Choroid plexus epithelial cell (primary cell): ENCODE data around the gene ZNF599.
"Not testable (repeated sequence)": the region's sequence is repeated elsewhere in the genome, so short reads cannot be mapped to it uniquely, and the experiment has no call there.

Source experiments
- DNase-seq: peaks from one replicate; pipeline ENCODE4 v3.0.0-alpha.2; 2010; ENCODE audit warnings: low read depth
- H3K4me3 ChIP-seq: 2 replicates; pipeline ENCODE4 v1.5.1; 2011; ENCODE audit warnings: low read depth, mild to moderate bottlenecking, control low read depth, low read length, moderate library complexity
- TF ChIP-seq, protein P1 (sequence below): conservative IDR thresholded peaks from 2 replicates; pipeline ENCODE4 v1.5.1; 2011; ENCODE audit warnings: low read depth, mild to moderate bottlenecking, control low read depth, inconsistent platforms, low read length, moderate library complexity

The ZNF599 gene

DNA sequence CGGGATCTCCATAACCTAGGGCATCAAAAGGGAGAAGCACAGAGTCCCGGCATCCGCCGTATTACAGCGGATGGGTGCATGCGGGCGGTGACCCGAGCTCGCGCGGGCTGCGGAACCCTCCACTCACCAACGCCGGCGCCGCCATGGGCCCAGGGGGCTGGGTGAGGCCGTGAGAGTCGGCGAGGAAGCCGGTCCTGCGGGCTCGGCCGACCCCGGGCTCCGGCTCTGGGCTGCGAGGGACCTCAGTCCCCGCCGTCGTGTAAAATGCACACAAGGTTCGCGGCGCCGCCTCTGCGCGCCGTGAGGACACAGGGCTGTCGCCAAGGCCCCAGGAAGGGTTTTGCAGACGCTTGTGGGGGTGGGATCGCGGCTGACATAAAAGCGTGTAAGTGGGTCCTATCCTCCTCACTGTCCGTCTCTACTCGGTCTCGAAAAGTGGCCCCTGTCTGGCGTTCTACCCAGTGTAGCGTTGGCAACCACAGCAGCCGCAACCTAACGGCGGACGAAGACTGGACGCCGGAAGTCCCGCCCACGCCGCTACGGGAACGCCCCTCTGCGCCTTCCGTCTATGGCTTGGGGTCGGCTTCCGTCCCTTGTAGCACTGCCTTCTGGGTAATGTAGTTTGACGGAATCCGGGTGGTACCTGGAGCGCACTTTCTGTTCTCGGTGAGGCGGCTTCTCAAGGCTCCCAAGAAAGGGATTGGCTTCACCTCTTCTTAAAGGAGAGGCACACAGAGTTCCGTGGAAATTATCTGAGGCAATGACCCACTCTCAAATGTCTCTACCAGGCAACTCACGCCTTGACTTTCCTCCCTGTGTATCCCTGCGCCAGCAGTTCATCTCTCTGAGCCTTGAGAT, at the start of gene ZNF599:
TSS of gene ZNF599 (minus strand) at position 519 of the 858 bp plus-strand sequence. CDS start at position 145, 374 bp downstream.
- peak; percentile 93 for DNase-seq
- TF ChIP-seq, protein P1, sequence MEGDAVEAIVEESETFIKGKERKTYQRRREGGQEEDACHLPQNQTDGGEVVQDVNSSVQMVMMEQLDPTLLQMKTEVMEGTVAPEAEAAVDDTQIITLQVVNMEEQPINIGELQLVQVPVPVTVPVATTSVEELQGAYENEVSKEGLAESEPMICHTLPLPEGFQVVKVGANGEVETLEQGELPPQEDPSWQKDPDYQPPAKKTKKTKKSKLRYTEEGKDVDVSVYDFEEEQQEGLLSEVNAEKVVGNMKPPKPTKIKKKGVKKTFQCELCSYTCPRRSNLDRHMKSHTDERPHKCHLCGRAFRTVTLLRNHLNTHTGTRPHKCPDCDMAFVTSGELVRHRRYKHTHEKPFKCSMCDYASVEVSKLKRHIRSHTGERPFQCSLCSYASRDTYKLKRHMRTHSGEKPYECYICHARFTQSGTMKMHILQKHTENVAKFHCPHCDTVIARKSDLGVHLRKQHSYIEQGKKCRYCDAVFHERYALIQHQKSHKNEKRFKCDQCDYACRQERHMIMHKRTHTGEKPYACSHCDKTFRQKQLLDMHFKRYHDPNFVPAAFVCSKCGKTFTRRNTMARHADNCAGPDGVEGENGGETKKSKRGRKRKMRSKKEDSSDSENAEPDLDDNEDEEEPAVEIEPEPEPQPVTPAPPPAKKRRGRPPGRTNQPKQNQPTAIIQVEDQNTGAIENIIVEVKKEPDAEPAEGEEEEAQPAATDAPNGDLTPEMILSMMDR = no peak
- peak within 1 kb of the TSS; percentile 87 for H3K4me3 ChIP-seq

DNA sequence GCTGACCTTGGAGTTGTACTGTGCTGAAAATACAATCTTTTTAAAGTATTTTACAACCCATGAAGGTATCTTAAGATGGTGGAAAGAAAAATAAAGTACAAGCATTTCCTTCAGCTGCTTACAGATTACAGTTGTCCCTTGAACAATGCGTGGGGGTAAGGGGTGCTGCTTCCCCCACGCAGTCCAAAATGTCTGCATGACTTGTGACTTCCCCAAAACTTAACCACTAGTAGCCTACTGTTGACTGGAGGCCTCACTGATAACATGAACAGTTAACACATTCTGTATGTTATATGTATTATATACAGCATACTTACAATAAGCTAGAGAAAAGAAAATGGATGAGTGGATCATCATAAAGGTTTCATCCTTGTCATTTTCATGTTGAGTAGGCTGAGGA, 45.3 kb upstream of the ZNF599 start:
- H3K4me3 ChIP-seq = no peak overlapping the region
- TF ChIP-seq, protein P1 = no peak
- no peak for DNase-seq

DNA sequence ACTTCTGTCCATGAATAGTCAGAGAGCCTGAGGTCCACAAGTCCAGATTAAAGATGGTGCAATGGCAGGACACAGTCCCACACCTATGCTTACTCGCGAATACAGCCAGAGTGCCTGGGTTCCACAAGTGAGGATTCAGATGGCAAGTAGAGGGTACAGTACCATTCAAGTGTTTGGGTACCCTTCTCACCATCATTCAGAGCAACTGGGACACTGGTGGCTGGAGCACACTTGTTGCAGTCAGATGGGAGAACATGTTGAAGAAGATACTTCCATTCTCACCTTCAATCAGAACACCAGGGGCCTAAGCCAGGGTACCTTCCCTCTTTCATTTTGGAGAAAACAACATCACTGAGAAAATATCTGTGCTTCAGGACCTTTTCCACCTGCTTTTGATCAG, 43.7 kb upstream of the ZNF599 start:
- TF ChIP-seq, protein P1 = no peak
- H3K4me3 ChIP-seq = no peak overlapping the region
- no peak for DNase-seq

DNA sequence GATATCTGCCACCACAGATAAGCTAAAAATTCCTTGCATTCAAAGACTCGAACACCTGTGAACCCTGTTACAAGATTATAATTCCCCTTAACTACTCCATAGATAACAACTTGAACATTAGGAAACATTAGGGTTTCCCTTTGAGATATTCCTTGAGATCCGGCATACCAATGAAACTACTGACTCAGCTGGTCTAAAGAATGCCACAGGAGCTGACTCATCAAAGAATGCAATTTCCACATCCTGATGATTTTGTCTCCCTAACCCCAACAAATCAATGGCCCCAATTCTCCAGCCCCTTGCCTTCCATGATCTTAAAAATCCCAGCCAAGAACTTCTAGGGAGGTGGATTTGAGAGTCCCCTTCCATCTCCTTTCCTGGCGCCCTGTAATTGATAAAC, 35.6 kb upstream of the ZNF599 start:
- DNase-seq = peak; percentile 72
- no peak overlapping the region for H3K4me3 ChIP-seq

DNA sequence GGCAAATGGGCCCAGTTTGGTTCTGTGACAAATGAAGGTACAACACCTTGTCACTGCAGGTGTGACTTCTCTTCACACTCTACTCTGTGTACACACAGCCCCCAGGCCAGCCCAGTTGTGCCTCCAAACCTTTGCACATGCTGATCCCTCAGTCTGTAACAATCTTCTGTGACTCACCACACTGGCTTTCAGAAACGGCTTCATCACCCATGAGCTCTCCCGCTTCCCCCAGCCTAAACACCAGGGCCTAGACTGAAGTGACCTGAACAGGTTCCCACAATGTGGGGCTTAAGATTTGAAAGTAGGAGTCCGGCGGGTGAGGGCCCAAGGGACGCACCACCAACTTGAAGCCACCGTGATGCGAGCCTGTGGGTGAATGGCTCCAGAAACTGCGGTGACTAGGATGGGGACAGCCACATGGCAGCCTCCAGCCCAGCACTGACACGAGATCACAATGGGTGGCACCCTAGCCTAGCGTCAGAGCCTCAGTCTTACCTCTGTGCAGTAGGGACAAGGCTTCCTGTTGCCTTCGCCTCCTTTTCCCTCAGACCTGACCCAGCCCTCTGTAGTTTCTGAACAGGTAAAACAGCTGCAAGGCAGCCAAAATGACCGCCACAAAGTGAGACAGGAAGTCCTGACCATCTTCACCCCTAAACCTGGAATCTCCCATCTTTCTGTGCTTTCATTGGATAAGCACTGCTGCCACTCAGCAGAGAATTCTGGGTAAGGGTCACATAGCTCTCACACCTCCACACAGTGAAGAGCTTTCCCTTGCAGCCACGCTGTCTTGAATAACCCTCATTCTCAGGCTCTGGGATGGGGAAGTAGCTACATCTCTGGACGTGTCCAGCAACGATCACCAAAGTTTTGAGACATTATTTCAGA, 34.2 kb upstream of the ZNF599 start:
- DNase-seq = no peak
- TF ChIP-seq, protein P1 = no peak
- H3K4me3 ChIP-seq = no peak overlapping the region

More for the DNA sequence above, 35.6 kb upstream of the ZNF599 start:
- TF ChIP-seq, protein P1 = no peak

DNA sequence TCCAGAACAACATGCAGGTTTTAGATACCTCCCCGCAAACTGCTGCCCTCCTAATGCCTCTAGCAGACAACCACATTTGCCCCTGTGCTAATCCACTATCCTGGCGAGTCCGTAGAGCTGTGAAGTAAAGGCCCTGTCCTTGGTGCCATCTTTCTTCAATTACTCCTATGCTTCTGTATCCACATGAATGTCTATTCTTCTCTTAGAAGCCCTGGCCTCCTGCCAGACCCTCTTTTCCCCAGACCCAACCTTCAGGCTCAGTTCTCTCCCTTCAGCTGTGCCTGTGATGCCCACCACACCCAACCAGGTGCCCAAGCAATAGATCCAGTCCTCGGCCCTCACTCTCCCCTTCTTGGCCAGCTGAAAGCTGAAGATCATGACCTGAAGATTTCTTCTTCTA, 31.1 kb upstream of the ZNF599 start:
- no peak for DNase-seq

DNA sequence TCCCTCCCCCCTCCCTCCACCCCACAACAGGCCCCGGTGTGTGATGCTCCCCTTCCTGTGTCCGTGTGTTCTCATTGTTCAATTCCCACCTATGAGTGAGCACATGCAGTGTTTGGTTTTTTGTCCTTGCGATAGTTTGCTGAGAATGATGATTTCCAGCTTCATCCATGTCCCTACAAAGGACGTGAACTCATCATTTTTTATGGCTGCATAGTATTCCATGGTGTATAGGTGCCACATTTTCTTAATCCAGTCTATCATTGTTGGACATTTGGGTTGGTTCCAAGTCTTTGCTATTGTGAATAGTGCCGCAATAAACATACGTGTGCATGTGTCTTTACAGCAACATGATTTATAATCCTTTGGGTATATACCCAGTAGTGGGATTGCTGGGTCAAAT, 23.9 kb upstream of the ZNF599 start:
- DNase-seq, H3K4me3 ChIP-seq: not testable (repeated sequence)

More for the DNA sequence above, 31.1 kb upstream of the ZNF599 start:
- no peak overlapping the region for H3K4me3 ChIP-seq
- TF ChIP-seq, protein P1 = no peak
